GM21619 (cell line): ENCODE data around the gene CACUL1.
"Not testable (repeated sequence)": the region's sequence is repeated elsewhere in the genome, so short reads cannot be mapped to it uniquely, and the experiment has no call there.

Source experiments
- ATAC-seq: cut with Tn5 transposase; IDR thresholded peaks from one replicate; pipeline ENCODE4 v1.9.1; 2021; ENCODE audit not compliant: unreplicated experiment

Gene CACUL1

DNA sequence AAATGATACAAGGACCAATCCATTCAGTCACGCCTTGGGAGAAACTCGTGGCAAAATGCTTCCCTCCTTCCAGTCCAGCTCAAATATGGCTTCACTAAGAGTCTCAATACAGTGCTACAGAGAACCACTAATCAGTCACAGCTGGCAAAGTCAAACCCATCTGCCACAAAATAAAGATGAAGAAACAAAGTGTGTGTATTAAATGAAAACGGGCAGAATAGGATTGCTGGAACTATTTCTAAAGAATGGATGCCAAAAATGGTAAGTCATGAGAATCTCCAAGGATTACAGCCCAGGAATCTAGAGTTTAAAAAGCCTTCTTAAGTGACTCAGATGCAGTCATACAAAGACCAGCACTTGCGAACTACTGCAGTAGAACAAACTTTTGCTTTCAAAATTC lies 61.9 kb downstream of the CACUL1 start:
- ATAC-seq, result no peak

DNA sequence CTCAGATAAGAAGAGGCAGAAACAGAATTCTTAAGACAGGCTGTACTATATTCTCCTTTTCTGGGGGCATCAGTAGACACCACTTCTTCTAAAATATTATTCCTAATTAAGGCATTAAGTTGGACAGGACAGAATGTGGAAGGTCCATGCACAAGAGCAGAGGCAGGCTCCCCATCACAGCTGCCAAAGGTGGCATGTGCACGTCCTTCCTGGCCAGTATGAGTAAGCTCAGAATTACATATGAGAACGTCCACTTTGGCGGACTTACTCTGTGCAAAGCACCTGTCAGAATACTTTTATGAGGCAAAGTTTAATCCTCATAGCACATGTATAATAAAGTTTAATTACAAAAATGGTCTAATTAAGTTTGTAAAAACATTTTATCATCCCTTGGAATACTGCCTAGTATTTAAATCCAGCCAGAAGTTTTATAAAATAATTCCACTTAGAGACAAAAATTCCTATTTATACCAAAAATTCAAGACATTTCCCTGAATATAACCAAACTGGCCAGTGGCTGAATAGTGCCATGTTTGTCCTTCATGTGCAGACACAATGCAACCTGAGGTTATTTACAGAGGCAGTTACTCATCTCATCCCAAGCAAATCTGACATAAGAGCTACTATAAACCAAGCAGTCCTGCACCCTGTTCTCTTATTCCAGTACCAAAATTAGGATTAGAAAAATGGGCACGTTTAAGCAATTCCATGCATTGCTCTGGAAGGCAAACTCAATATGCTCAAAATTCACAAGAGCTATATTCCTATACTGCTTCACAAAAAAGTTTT lies 65.5 kb downstream of the CACUL1 start:
- no peak for ATAC-seq

DNA sequence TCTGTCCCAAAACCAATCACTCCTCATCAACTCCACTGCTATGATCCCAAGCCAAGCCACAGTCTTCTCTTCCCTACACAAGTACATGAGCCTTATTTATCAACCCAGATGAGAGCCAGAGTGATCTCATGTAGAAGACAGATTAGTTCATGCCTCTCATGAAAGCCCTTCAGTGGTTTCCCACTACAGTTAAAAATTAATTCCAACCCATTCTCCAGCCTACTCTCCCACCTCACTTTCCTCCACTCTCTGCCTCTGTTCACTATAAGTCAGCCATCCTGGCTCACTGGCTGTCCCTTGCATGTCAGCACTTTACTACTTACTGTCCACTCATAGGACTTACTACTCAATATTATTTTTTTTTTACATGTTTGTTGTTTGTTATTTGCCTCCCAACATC lies 67.3 kb downstream of the CACUL1 start:
- ATAC-seq, result no peak

DNA sequence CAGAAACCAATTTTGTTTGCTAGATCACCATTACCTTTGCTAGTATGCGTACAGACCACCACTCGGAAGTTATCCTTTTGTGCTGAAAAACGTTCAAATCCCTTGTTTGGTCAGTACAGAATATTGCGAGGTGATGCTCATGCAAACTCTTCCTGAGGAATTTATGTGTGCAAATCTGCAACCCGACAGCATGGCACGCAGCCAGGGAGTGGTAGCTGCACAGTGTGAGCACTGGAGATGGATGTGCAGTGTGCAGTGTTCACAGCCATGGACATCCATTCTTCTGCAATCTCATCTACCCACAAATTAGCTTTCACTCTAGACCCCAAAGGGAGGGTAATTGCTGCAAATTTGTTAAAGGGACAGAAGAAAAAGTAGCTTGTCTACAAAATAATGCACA lies 72.2 kb downstream of the CACUL1 start:
- no peak for ATAC-seq

DNA sequence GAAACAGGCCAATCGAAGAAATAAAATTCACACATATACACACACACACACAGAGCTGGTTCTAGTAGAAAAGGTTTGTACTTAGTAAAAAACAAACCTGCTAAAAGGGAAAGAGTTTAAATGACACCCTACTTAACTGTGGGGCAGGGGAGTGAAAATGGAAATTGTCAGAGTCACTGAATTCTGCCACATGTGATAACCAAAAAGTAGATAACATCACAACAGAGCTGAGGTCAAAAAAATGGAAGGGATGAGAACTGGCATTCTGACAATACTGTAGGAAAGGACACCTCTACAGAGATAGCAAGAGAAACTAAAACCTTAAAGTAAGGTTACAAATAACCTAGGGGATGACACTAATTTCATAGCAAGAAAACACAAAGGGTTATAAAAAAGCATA lies 74.6 kb downstream of the CACUL1 start:
- ATAC-seq, result no peak

DNA sequence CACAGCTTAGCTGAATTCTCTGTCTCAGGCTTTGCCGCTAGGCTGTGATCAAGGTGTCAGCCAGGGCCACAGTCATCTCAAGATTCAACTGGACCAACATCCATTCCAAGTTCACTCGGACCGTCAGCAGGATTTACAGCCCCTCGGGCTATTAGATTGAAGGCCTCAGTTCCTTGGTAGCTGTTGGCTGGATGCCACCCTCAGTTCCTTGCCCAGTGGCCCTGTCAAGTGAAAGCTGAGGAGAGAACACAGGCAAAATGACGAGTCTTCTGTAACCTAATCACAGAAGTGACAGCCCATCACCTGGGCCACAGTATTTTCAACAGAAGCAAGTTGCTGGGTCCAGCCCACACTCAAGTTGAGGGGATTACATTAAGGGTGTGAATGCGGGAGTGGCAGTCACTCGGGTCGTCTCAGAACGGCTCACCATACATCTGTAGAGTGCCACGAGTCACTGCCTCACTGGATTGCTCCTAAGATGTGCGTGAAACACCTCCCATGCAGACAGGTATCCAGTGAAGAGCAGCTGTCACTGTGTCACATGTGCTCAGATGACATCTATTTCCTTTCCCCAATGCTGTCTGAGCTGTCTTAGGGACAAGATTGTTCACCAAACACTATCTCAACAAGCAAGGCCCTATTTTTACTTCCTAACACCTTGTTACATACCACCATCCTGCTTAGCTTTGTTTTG lies 80.4 kb downstream of the CACUL1 start:
- no peak for ATAC-seq

DNA sequence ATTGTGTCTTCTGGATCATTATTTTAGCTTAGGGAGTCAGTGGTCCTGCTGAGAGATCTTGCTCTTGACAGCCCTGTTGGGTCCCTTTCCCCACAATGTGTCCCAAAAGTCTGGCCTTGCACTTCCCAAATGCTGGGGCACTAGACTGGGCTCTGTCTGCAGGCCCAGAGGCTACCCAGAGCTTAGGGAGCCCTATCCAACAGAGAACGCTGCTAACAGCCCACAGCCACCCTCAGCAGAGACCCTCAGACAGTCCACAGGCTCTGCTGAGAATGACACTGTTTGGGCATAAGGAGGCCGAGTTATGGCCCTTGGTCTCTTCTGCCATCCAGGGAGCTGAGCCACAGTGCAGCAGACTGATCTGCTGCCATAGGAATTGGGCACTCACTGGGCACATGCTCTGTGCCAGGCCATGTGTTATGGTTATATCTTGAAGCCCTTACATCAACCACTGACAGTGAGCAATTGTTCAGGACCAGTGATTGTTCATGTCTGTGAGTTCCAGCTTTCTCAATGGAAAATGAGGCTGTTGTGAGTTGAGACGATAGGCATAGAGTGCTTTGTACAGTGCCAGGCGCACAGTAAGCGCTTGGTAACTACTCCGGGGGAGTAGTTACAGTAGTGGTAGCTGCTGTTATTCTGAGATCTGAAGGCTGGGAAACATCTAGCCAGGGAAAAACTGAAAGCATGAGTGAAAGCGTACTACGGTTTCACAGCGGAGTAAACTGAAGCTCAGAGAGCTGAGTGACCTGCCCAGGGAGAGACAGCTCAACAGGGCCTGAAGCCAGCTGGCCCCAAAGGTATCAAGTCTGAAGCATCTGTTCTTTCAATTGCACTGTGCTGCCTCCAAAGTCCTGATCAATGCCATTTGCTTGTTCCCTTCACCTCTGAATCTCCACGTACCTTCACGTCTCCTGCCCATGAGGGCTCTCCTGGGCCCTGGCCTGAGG lies 81.7 kb downstream of the CACUL1 start:
- ATAC-seq, result no peak

DNA sequence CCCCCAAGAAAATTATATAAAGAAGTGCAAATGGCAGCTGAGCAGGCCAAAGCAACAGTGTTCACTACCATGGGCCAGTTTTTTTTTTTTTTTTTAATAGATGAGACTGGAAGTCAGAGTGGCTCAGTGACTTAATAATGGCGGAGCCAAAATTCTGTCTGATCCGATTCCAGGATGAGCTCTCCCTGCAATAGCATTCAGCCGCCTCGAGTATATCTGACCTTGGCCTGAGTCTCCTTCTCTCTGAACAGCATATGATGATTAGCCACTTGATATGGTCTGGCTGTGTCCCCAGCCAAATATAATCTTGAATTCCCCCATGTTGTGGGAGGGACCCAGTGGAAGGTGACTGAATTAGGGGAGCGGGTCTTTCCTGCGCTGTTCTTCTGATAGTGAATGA lies 82.6 kb downstream of the CACUL1 start:
- ATAC-seq, result no peak

DNA sequence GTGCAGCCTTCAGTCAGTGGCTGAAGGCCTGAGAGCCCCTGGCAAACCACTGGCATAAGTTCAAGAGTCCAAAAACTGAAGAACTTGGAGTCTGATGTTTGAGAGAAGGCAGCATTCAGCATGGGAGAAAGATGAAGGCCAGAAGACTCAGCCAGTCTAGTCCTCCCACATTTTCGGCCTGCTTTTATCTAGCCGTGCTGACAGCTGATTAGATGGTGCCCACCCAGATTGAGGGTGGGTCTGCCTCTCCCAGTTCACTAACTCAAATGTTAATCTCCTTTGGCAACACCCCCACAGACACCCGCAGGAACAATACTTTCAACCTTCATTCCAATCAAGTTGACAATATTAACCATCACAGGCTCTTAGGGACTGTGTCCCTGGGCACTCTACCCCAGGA lies 83.5 kb downstream of the CACUL1 start:
- ATAC-seq, result not testable (repeated sequence)

DNA sequence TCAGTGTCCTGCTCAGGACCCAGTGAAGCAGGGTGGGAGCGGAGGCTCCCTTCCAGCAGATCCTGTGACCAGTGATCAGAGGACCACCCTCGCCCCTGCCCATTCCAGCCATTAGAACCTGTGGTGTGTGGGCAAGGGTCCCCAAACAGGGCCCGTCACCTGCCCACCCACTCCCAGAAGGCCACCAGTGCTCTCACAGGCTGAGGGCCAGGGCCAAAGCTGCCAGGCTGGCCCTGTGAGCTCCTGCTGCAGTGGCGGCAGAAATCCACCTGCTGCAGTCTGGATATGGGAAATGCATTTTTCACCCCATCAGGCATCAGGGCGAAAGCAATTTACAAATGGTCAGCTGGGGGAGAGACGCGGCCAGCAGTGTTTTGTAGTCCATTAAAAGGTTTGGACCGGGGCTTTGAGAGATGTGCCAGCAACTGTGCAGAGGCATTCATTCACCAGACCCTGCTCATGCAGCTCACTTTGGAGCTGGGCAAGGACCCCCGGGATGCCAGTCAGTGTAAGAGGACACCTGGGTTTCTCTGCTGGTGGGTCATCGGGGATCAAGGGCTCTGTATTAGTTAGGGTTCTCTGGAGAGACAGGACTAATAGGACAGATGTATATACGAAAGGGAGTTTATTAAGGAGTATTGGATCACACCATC lies 84.2 kb downstream of the CACUL1 start:
- no peak for ATAC-seq

DNA sequence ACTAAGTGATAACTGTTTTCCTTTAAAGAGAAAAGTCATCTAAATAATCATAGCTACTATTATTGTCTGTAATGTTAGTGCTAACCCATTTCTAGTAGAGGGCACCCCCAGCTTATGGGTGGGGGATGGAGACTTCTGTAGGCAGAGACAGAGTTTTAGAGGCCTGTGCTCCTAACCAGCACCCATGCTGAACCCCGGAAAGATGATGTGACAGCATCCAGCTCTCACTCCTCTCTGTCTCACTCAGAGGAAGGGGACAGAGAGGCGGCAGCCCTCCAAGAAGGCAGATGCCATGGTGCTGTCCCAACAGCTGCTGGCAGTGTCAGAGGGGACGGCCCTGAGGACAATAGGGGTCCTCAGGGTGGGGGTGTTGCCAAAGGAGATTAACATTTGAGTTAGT lies 84.9 kb downstream of the CACUL1 start:
- ATAC-seq, result no peak

DNA sequence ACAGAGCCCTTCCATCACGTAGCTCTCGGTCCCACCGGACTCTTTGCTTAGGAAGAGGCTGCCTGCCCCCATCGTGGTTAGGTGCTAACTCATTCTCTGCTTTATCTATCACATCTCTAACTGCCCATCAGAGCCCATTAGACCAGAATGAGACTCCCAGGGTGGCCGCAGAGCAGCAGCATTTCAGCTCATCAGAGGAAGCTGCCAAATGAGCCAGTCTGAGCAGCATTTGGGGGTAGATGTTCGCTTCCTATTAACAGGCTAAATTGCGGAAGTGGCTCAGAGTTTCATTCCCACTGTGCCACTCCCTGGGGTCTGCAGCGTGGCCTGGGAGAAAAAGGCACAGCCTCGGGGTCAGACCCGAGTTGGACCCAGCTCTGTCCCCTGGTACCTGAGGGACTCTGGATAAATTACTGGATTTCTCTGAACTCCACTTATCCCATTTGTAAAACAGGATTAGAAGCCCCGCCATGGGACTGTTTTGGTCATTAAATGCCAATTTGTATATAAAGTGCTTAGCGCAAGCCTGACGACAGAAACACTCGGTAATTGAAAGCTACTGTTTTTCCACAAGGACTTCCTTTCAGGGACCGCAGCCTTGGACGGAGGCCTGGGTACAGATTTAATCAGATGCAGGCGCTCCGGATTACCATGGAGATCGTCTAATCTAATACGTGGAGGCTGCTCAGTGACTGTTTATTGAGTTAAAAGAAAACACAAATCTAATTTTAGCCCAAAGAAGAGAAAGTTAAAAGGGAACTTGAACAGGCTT lies 85.6 kb downstream of the CACUL1 start:
- ATAC-seq, result peak; percentile 69

DNA sequence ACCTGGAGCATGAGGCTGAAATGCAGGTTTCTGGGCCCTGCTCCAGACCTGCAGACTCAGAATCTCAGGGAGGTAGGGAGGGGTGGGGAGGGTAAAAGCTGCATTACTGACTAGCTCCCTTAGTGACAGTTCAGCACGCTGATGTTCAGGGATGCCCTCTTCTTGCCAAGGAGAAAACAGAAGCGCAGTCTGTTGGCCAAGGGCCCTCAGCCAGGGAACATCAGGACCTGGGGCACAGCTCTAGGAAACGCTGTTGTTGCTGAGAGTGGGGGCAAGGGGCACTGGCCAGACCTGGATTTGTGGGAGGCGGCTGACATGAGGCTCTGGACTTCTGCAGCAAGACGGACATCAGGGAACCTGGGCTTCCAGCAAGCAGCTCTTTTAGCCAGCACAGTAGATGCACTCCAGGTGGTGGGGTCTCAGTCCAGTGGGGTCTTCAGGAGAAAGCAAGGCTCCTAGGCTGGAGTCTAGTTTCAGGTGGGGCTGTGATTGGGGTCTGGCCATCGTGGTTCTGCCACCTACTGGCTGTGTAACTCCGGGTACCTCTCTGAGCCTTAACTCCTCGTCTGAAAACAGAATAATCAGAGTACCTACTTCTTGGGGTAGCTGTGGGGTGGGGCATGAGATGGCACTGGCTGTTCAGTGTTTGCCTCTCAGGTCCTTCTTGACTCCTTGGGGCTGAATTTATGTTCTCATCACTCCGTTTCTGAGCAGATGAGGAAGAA lies 86.4 kb downstream of the CACUL1 start:
- peak; percentile 2 for ATAC-seq

DNA sequence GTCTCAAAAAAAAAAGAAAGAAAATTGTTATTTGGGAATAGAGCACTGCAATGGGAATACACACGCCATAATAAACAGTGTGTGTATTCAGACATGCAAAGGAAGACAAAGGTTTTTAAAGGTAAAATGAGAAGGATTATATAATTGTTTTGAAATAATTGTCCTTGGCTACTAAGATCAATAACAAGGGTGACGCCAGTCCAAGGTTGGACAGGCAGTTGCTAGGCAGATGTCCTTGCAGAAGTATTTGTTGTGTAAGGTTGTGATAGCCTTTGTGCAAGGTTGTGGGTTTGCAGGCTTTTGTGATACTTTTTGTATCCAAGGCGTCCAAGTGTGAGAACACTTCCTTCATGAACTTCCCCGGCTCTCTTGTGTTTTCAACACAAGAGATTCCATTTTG lies 87.0 kb downstream of the CACUL1 start:
- no peak for ATAC-seq

DNA sequence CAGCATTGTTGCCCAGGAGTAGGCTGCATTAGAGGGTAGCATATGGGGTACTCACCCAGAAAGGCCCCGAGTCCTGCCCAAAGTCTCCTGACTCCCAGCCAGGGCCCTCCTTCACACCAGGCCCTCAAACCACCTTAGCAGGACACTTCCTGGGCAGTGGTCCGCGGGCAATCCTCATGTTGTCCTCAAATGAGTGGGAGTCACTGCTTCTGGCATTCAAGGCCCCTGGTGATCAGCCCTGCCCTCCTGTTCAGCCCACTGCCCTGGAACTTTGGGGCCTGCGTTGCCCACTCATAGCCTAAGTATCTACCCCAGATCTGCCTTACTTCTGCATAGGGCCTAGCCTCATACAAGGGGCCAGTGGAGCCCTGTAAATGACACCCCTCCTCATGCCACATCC lies 88.4 kb downstream of the CACUL1 start:
- no peak for ATAC-seq

DNA sequence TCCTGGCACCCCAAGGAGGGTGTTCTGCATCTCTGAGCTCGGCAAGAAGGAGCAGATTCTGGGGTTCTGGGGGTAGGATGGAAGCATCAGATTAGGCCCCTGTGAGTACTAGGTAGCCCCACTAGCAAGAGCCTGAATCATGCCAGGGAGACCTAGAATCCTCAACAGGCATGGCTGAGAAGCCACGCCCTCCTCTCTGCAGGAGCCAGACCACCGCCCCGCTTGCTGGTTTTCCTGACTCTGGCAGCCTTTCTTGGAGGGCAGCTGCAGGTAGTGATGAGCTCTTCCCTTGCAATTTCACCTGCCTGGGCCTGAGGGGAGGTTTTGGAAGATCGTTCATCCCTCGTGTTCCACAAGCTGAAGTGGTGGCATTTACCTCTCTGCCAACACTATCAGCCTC lies 90.4 kb downstream of the CACUL1 start:
- ATAC-seq, result no peak

DNA sequence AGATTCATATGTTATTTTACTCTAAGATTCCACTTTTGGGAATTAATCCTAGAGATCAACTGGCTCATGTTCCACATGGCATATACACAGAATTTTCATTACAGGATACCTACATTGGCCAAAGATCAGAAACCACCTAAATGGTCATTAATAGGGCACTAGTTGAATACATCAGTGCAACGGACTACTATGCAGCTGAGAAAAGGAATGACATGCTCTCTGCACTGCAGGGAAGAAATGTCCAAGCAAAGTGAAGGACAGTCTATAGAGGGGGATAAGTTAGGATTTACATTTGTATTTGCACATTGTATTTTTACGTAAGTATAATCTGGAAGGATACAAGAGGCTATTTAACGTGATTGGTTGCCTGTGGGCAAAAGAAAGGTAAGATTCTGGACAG lies 91.6 kb downstream of the CACUL1 start:
- no peak for ATAC-seq

DNA sequence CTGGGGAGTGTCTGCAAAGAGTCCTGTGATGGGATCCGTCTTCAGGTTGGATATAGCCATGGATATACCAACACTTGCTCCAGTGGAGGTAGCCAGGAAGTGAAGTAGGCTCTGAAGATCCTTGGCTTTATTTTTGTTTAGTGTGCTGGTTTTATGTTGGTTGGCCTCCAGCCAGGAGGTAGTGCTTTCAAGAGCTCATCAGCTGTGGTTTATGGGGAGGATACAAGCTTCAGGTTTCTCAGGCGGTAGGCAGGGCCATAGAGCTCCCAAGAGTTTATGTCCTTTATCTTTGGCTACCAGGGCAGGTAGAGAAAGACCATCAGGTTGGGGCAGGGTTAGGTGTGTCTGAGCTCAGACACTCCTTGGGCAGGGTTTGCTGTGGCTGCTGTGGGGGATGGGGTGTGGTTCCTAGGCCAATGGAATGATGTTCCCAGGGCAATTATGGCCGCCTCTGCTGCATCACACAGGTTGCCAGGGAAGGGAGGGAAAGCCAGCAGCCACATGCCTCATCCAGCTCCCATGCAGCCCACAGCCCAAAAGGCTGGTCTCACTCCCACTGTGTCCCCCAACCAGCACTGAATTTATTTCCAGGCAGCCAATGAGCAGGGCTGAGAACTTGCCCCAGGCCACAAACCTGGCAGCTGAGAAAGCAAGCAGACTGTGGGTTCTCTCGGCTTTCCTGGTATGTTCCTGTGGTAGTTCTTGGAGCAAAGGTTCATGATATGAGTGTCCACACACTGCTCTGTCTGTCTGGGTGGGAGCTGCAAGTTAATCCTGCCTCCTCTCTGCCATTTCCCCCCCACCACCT lies 92.3 kb downstream of the CACUL1 start:
- ATAC-seq, result no peak

DNA sequence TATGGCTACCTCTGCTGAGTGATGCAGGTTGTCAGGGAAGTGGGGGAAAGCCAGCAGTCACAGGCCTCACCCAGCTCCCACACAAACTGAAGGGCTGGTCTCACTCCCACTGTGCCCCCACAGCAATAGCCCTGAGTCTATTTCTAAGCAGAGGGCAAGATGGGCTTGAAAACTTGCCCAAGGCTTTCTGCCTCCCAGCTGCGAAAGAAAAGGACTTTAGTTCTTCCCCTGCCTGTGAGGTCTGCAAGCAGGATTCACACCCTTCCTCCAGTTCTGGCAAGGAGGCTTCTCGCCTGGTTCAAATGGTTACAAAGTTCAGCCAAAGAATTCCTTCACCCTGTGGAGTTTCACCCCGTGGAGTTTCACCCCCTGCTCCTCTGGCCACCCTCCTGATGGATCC lies 96.0 kb downstream of the CACUL1 start:
- ATAC-seq, result no peak
